Ovary (tissue), 9 donors: ENCODE results near the gene ABL1. TPM values are rescaled to one million over a fixed set of nuclear protein-coding genes. Genes with fewer than 3 reads are reported as not detected.

ENCODE experiments used
- DNase-seq, 5 donors: peaks; one replicate each; pipeline ENCODE4 v3.0.0-alpha.2; 2019 to 2020
- H3K27ac ChIP-seq, 2 donors: fragments of 200-600 bp; one replicate each; pipeline versions ENCODE4 v1.5.1 to v1.8.0; 2019 to 2022
- H3K27me3 ChIP-seq: fragments of 200-600 bp; one replicate; pipeline ENCODE4 v1.8.0; 2022
- H3K36me3 ChIP-seq: fragments of 200-600 bp; sonication (generic); one replicate; pipeline ENCODE4 v1.5.1; 2019
- H3K4me1 ChIP-seq: one replicate; pipeline ENCODE4 v1.8.1; 2013; ENCODE audit warnings: mild to moderate bottlenecking, moderate library complexity; ENCODE audit not compliant: insufficient read depth
- H3K4me3 ChIP-seq: fragments of 200-600 bp; sonication (generic); one replicate; pipeline ENCODE4 v1.5.1; 2017
- H3K9me3 ChIP-seq, 2 donors: fragments of 200-600 bp in 1 of 2; sonication (generic) in 1 of 2; one replicate each; pipeline versions ENCODE4 v1.5.1 to v1.8.1; 2013 to 2019; ENCODE audit warnings: mild to moderate bottlenecking in 1 of 2, moderate library complexity in 1 of 2
- EP300 ChIP-seq: sonication (generic); formaldehyde crosslinking; IDR thresholded peaks from one replicate; pipeline ENCODE4 v1.6.1; 2017; ENCODE audit warnings: antibody characterized with exemption
- POLR2A ChIP-seq: fragments of 450-650 bp; IDR thresholded peaks from one replicate; pipeline ENCODE4 v1.6.1; 2017; ENCODE audit warnings: antibody characterized with exemption, mild to moderate bottlenecking, moderate library complexity
- WGBS, 3 donors: extraction: QIAGEN DNeasy Blood & Tissue Kit in 1 of 3; methylation state at CpG; one replicate each; pipeline versions ENCODE4 v1.1.5 to v1.1.7; 2013 to 2017; 5-methylcytosine and 5-hydroxymethylcytosine counted together
- intact Hi-C, 4 donors: fragments of 100-400 bp; cut with DNase I; formaldehyde crosslinking; loops; one replicate each; pipeline versions ENCODE4 v1.11.0 to v1.15.1; 2022 to 2023
- polyA plus RNA-seq, 2 donors: library from polyadenylated mRNA; stranded (reverse); fragments of 200-250 nt in 1 of 2; fragments of 350-450 nt in 1 of 2; fragmentation: Illumina TruSeq in 1 of 2; extraction: RNeasy Lipid Tissue Mini Kit (QIAGEN cat#74804) in 1 of 2; gene quantifications; one replicate each; pipeline ENCODE4 v1.2.3, GENCODE V29; 2013 to 2014
- total RNA-seq, 7 donors: library from RNA; depleted of rRNA in 2 of 7; stranded (reverse); fragments of >200 nt in 2 of 7; fragmentation: NEBNext Ultra II Directional in 3 of 7; extraction: Animal tissue kit (Norgen Biotek cat#: 25700) in 3 of 7; gene quantifications; one replicate each; pipeline versions ENCODE4 v1.1.0 to v1.2.4, GENCODE V29; 2016 to 2023
- TF ChIP-seq, protein P1 (sequence below), 3 donors: fragments of 450-650 bp in 2 of 3; fragments of 200-600 bp in 1 of 3; IDR thresholded peaks; one replicate each; pipeline versions ENCODE4 v1.5.1 to v1.8.0; 2016 to 2022; ENCODE audit warnings: antibody characterized with exemption in 3 of 3, mild to moderate bottlenecking in 1 of 3
- donor health status: DM: no; HTN: no; CAD: no; lungs with moderate emphysema.
- donor health status: DM: no; HTN: no; CAD: no.
- donor health status: Bipolar disorder and iron deficiency.
- donor health status: DM: yes; HTN: yes; CAD: no.
- donor health status: DM: no; HTN: no; CAD: no.
- donor health status: DM: yes; HTN: yes; CAD: no.

ABL1 gene
- total and polyA plus RNA-seq, 9 donors: 39.4 to 112 (median 75.1) TPM

DNA sequence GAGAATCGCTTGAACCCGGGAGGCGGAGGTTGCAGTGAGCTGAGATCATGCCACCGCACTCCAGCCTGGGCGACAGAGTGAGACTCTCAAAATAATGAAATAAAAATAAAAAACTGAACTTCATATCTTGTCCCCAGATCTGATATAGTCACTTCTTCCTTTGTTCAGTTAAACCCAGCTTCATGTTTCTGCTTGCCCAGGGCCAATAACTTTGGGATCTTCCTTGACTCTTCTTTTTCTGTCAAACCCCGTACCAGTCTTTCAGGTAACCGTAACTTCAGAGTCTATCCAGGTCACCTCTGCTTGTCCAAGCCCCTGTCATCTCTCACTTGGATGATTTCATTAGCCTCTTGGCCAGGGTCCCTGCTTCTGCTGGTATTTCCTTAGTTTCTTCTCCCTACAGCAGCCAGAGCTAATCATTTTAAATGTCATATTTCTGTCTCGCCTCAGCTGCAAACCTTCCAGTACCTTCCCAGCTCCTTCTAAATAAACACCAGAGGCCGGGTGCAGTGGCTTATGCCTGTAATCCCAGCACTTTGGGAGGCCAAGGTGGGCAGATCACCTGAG, 19.7 kb upstream of the ABL1 start:
- H3K4me1 ChIP-seq: no peaks in the 10 kb centered on the region
- TF ChIP-seq, protein P1, sequence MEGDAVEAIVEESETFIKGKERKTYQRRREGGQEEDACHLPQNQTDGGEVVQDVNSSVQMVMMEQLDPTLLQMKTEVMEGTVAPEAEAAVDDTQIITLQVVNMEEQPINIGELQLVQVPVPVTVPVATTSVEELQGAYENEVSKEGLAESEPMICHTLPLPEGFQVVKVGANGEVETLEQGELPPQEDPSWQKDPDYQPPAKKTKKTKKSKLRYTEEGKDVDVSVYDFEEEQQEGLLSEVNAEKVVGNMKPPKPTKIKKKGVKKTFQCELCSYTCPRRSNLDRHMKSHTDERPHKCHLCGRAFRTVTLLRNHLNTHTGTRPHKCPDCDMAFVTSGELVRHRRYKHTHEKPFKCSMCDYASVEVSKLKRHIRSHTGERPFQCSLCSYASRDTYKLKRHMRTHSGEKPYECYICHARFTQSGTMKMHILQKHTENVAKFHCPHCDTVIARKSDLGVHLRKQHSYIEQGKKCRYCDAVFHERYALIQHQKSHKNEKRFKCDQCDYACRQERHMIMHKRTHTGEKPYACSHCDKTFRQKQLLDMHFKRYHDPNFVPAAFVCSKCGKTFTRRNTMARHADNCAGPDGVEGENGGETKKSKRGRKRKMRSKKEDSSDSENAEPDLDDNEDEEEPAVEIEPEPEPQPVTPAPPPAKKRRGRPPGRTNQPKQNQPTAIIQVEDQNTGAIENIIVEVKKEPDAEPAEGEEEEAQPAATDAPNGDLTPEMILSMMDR (IDR thresholded peaks at IDR 0.05): no peak
- TF ChIP-seq POLR2A (no peak), EP300 (no peak)
- 72 to 88% (median 83%) methylated on average over 9 of the region's 9 CpGs for WGBS, 3 donors
- DNase-seq: no peak
- intact Hi-C loops: no loop called here
- H3K27me3 ChIP-seq: no peaks in the 10 kb centered on the region
- no peaks in the 10 kb centered on the region for H3K36me3 ChIP-seq
- no peak overlapping the region for H3K4me3 ChIP-seq
- no peaks in the 10 kb centered on the region for H3K9me3 ChIP-seq
- H3K27ac ChIP-seq: no peak overlapping the region

DNA sequence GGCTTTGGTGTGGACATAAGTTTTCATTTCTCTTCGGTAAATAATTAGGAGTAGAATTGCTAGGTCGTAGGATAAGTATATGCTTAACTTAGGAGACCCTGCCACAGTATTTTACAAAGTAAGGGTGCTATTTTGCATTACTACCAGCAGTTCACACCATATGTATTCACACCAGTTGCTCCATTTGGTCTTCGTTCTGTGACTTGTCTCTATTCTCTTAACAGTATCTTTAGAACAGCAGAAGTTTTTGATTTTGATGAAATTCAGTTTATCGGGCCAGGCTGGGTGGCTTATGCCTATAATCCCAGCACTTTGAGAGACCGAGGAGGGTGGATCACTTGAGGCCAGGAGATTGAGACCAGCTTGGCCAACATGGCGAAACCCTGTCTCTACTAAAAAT, 17.1 kb upstream of the ABL1 start:
- TF ChIP-seq POLR2A (no peak), EP300 (no peak)
- TF ChIP-seq, protein P1 (IDR thresholded peaks at IDR 0.05): no peak
- no peak overlapping the region for H3K4me3 ChIP-seq
- no peak overlapping the region for H3K27ac ChIP-seq
- 96 to 98% (median 97%) methylated on average over 6 of the region's 6 CpGs for WGBS, 3 donors
- H3K27me3 ChIP-seq: no peaks in the 10 kb centered on the region
- H3K9me3 ChIP-seq: no peaks in the 10 kb centered on the region
- no peak for DNase-seq
- H3K36me3 ChIP-seq: no peaks in the 10 kb centered on the region
- intact Hi-C loops: no loop called here
- no peaks in the 10 kb centered on the region for H3K4me1 ChIP-seq

DNA sequence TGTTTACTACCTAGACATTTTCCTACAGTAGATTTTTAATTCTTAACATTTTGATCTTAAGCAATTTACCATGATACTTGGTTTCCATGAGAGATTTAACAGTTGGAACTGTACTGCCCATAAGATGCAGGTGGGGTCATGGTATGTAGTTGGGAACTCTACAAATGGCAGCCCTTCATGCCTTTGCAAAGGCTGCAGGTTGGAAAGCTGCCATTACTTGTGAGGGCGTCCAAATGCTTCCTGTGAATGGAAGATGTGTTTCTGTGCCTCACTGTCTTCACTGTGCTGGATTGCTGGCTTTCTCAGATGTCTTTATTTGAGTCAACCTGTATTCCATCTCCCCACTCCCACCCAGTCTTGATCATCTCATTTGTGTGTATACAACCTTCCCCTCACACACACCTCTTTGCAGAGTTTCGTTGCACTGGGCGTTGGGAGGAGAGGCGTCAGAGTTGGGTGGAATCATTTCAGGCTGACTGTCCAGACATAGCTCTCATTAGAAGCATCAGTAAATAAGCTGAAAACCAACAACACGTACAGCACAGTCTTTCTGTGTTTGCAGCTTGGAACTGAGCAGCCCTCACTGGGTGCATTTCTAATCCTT, 14.8 kb upstream of the ABL1 start:
- 42 to 45% (median 42%) methylated on average over 5 of the region's 5 CpGs for WGBS, 3 donors
- no peaks in the 10 kb centered on the region for H3K27me3 ChIP-seq
- H3K4me1 ChIP-seq: peaks cover 10% of the 10 kb centered on the region
- no peak for TF ChIP-seq POLR2A
- TF ChIP-seq EP300: no peak
- TF ChIP-seq, protein P1 (IDR thresholded peaks at IDR 0.05): no peak
- H3K9me3 ChIP-seq: no peaks in the 10 kb centered on the region
- H3K36me3 ChIP-seq: no peaks in the 10 kb centered on the region
- H3K27ac ChIP-seq: no peak overlapping the region
- no peak for DNase-seq
- H3K4me3 ChIP-seq: no peak overlapping the region
- intact Hi-C loops: no loop called here

DNA sequence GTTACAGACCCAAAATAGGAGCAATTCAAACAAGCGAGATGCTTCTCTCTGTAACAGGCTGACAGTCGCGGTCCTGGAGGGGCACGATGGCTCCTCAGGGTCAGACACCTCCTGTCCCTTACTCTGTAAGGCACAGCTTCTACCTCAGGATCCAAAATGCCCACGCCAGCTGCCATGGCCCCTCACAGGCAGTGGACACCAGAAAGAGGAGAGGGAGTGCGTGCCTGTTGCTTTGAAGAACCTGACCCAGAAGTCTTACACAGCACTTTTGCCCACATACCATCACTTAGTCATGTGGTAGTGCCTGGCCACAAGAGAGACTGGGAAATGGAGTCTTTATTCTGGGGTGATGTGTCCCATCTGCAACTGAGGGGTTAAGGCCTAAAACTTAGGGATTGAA, 11.6 kb upstream of the ABL1 start:
- peak overlapping the region; percentile 68 to 84 for H3K27ac ChIP-seq
- intact Hi-C loops: no loop called here
- H3K36me3 ChIP-seq: no peaks in the 10 kb centered on the region
- TF ChIP-seq POLR2A (no peak), EP300 (no peak)
- TF ChIP-seq, protein P1 (IDR thresholded peaks at IDR 0.05): no peak
- no peak overlapping the region for H3K4me3 ChIP-seq
- 72 to 87% (median 75%) methylated on average over 6 of the region's 6 CpGs for WGBS, 3 donors
- H3K9me3 ChIP-seq: no peaks in the 10 kb centered on the region
- H3K4me1 ChIP-seq: peaks cover 11% of the 10 kb centered on the region
- H3K27me3 ChIP-seq: no peaks in the 10 kb centered on the region
- DNase-seq: no peak
